WTC11 (cell line): Measurements from ENCODE around the gene SNRPE.

Experiments used
- CREB1 ChIP-seq: sonication (generic); formaldehyde crosslinking; IDR thresholded peaks from 2 replicates; pipeline ENCODE4 v1.8.0; 2023; ENCODE audit warnings: mild to moderate bottlenecking, missing genetic modification reagents
- ELF4 ChIP-seq: sonication (generic); formaldehyde crosslinking; IDR thresholded peaks from 2 replicates; pipeline ENCODE4 v1.8.1; 2022; ENCODE audit warnings: low read depth, mild to moderate bottlenecking, moderate library complexity, missing genetic modification reagents
- NFYB ChIP-seq: sonication (generic); formaldehyde crosslinking; conservative IDR thresholded peaks from 2 replicates; pipeline ENCODE4 v1.8.0; 2022; ENCODE audit warnings: low read depth, missing genetic modification reagents
- OVOL2 ChIP-seq: fragments of 250-450 bp; sonication (Bioruptor Pico); IDR thresholded peaks from 2 replicates; pipeline ENCODE4 v1.9.0; 2021; ENCODE audit warnings: mild to moderate bottlenecking, borderline replicate concordance
- SP1 ChIP-seq: sonication (generic); formaldehyde crosslinking; conservative IDR thresholded peaks from 2 replicates; pipeline ENCODE4 v1.8.1; 2022; ENCODE audit warnings: missing genetic modification reagents
- TEAD4 ChIP-seq: sonication (generic); formaldehyde crosslinking; IDR thresholded peaks from 2 replicates; pipeline ENCODE4 v1.8.0; 2022; ENCODE audit warnings: mild to moderate bottlenecking, missing genetic modification reagents
- ZBTB21 ChIP-seq: sonication (generic); formaldehyde crosslinking; IDR thresholded peaks from 2 replicates; pipeline ENCODE4 v1.8.1; 2023; ENCODE audit warnings: mild to moderate bottlenecking, missing genetic modification reagents, borderline replicate concordance
- ZNF416 ChIP-seq: fragments of 250-450 bp; sonication (Bioruptor Pico); IDR thresholded peaks from 2 replicates; pipeline ENCODE4 v1.9.0; 2021; ENCODE audit warnings: mild to moderate bottlenecking, inconsistent platforms
- TF ChIP-seq, protein P1 (sequence below): fragments of 200-600 bp; IDR thresholded peaks from 2 replicates; pipeline ENCODE4 v1.8.0; 2022; ENCODE audit warnings: antibody characterized with exemption
- TF ChIP-seq, protein P2 (sequence below): sonication (generic); formaldehyde crosslinking; IDR thresholded peaks from 2 replicates; pipeline ENCODE4 v1.8.0; 2022; ENCODE audit warnings: mild to moderate bottlenecking, missing genetic modification reagents
- TF ChIP-seq, protein P3 (sequence below): sonication (generic); formaldehyde crosslinking; IDR thresholded peaks from 2 replicates; pipeline ENCODE4 v1.8.1; 2023; ENCODE audit warnings: mild to moderate bottlenecking, missing genetic modification reagents

DNA sequence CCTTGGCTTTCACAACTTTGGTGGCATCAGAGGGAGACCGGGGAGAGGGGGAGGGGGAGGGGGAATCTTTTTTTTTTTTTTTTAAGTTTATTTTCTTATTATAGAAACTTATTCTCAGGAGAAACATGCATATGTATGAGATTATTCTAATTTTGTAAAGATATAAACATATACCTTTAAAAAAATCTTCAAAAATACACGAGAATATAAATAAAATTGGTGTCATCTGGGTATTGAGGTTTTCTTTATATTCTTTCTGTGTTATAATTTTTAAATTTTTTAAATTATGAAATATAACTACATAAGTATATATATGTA, 18.9 kb upstream of the SNRPE start:
- TF ChIP-seq, protein P1, sequence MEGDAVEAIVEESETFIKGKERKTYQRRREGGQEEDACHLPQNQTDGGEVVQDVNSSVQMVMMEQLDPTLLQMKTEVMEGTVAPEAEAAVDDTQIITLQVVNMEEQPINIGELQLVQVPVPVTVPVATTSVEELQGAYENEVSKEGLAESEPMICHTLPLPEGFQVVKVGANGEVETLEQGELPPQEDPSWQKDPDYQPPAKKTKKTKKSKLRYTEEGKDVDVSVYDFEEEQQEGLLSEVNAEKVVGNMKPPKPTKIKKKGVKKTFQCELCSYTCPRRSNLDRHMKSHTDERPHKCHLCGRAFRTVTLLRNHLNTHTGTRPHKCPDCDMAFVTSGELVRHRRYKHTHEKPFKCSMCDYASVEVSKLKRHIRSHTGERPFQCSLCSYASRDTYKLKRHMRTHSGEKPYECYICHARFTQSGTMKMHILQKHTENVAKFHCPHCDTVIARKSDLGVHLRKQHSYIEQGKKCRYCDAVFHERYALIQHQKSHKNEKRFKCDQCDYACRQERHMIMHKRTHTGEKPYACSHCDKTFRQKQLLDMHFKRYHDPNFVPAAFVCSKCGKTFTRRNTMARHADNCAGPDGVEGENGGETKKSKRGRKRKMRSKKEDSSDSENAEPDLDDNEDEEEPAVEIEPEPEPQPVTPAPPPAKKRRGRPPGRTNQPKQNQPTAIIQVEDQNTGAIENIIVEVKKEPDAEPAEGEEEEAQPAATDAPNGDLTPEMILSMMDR = no peak
- TF ChIP-seq, protein P2, sequence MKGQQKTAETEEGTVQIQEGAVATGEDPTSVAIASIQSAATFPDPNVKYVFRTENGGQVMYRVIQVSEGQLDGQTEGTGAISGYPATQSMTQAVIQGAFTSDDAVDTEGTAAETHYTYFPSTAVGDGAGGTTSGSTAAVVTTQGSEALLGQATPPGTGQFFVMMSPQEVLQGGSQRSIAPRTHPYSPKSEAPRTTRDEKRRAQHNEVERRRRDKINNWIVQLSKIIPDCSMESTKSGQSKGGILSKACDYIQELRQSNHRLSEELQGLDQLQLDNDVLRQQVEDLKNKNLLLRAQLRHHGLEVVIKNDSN (CRISPR knock-in tag) = no peak
- TF ChIP-seq OVOL2 (CRISPR knock-in tag) (no peak), ZNF416 (no peak), ZBTB21 (CRISPR knock-in tag) (no peak), TEAD4 (CRISPR knock-in tag) (no peak), SP1 (no peak), NFYB (CRISPR knock-in tag) (no peak), CREB1 (CRISPR knock-in tag) (no peak), ELF4 (CRISPR knock-in tag) (no peak)
- TF ChIP-seq, protein P3, sequence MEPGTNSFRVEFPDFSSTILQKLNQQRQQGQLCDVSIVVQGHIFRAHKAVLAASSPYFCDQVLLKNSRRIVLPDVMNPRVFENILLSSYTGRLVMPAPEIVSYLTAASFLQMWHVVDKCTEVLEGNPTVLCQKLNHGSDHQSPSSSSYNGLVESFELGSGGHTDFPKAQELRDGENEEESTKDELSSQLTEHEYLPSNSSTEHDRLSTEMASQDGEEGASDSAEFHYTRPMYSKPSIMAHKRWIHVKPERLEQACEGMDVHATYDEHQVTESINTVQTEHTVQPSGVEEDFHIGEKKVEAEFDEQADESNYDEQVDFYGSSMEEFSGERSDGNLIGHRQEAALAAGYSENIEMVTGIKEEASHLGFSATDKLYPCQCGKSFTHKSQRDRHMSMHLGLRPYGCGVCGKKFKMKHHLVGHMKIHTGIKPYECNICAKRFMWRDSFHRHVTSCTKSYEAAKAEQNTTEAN = no peak
